SU-DHL-6 (cell line): ENCODE results near the gene THAP11.
A peak's percentile ranks its signal among the peaks of the same experiment; 100 is the strongest.

Source experiments
- H2AFZ ChIP-seq: fragments of 200-600 bp; sonication (generic); 2 replicates; pipeline ENCODE4 v1.6.1; 2014; ENCODE audit warnings: low read depth, mild to moderate bottlenecking, moderate library complexity, mixed read lengths, antibody characterized with exemption, low read length; ENCODE audit not compliant: severe bottlenecking
- H3F3A ChIP-seq: fragments of 200-600 bp; shearing (Covaris generic); 2 replicates; pipeline ENCODE4 v1.6.0; 2016; ENCODE audit warnings: antibody characterized with exemption, mild to moderate bottlenecking; ENCODE audit not compliant: insufficient read depth
- H3K27ac ChIP-seq: fragments of 200-600 bp; sonication (generic); 2 replicates; pipeline ENCODE4 v1.5.1; 2016; ENCODE audit warnings: low read depth, mild to moderate bottlenecking, low read length, moderate library complexity, mixed read lengths
- H3K27me3 ChIP-seq: fragments of 200-600 bp; sonication (generic), shearing (Covaris generic); 2 replicates; pipeline ENCODE4 v1.6.0; 2014; ENCODE audit warnings: mild to moderate bottlenecking, low read length
- H3K36me3 ChIP-seq: fragments of 200-600 bp; sonication (generic); 2 replicates; pipeline ENCODE4 v1.6.1; 2014; ENCODE audit warnings: mild to moderate bottlenecking, low read length, mixed read lengths
- H3K4me2 ChIP-seq: fragments of 300-600, 200-600 bp; shearing (Covaris generic), sonication (generic); 2 replicates; pipeline ENCODE4 v1.6.0; 2014; ENCODE audit warnings: low read length, low read depth, mild to moderate bottlenecking; ENCODE audit not compliant: poor library complexity, severe bottlenecking
- H3K4me3 ChIP-seq: fragments of 200-600 bp; sonication (generic); 2 replicates; pipeline ENCODE4 v1.5.1; 2014; ENCODE audit warnings: antibody characterized with exemption, low read length, mild to moderate bottlenecking, mixed read lengths; ENCODE audit not compliant: insufficient read depth, poor library complexity, severe bottlenecking
- H3K79me2 ChIP-seq: fragments of 200-600 bp; sonication (generic); 2 replicates; pipeline ENCODE4 v1.6.1; 2014; ENCODE audit warnings: mild to moderate bottlenecking, low read length, moderate library complexity; ENCODE audit not compliant: insufficient read depth
- H3K9ac ChIP-seq: fragments of 200-600 bp; sonication (generic); 2 replicates; pipeline ENCODE4 v1.7.0; 2014; ENCODE audit warnings: mild to moderate bottlenecking, low read length
- H3K9me2 ChIP-seq: fragments of 200-600 bp; sonication (generic); replicated peaks from 2 replicates; pipeline ENCODE4 v1.6.1; 2014; ENCODE audit warnings: low read length; ENCODE audit not compliant: insufficient read depth
- H3K9me3 ChIP-seq: fragments of 200-600 bp; sonication (generic); 2 replicates; pipeline ENCODE4 v1.6.1; 2014; ENCODE audit warnings: low read length, mixed read lengths; ENCODE audit not compliant: insufficient read depth
- H4K20me1 ChIP-seq: fragments of 200-600 bp; sonication (generic); 2 replicates; pipeline ENCODE4 v1.6.1; 2014; ENCODE audit warnings: low read depth, mild to moderate bottlenecking, antibody characterized with exemption, low read length, moderate library complexity, mixed read lengths
- EZH2phosphoT487 ChIP-seq: fragments of 200-600 bp; sonication (generic), shearing (Covaris generic); conservative IDR thresholded peaks from 2 replicates; pipeline ENCODE4 v1.6.1; 2018; ENCODE audit warnings: mild to moderate bottlenecking, antibody characterized with exemption, low read length, moderate library complexity, mixed read lengths
- TF ChIP-seq, protein P1 (sequence below): fragments of 200-600 bp; sonication (generic); IDR thresholded peaks from one replicate; pipeline ENCODE4 v1.5.1; 2017; ENCODE audit warnings: antibody characterized with exemption, mild to moderate bottlenecking, low read length, moderate library complexity; ENCODE audit not compliant: insufficient read depth, poor library complexity, severe bottlenecking

The THAP11 gene

DNA sequence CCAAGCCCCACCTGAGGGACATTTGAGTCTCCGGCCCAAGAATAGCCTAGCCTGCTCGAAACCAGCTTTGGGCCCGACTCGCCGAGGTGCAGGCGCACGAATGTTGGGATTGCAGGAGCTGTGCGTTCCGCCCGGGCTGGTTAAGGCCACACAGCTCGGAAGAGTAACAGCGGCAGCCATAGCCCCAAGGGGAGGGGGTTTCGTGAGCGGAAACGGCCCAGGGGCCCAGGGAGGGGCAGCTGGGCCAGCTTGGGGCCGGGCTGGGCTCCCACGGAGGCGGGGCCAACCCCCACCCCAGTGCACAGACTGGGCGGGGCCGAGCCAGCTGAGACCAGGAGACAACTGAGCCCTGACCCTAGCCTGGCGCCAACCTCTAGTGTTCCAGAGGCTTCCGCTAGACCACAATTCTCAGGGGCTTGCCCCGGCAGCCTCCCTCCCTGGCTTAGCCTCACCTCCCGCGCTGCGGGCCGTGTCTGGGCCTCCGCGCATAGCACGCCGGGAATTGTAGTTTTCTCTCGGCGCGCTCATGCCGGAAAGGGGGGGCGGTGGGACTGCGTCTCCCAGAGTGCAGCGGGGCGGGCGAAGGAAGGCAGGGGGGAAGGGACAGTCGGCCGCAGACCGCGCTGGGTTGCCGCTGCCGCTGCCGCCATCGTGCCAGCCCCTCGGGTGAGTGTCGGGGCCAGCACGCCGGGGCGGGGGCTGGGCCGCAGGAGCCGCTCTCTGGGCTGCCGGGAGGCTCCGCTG is 4.4 kb downstream of the THAP11 start, which contains the start of gene NUTF2:
Gene NUTF2, plus strand, starts transcription at position 614 of the 744 bp plus-strand sequence. CDS start 18,198 bp downstream, outside the sequence.
- TF ChIP-seq EZH2phosphoT487, result no peak
- TF ChIP-seq, protein P1, sequence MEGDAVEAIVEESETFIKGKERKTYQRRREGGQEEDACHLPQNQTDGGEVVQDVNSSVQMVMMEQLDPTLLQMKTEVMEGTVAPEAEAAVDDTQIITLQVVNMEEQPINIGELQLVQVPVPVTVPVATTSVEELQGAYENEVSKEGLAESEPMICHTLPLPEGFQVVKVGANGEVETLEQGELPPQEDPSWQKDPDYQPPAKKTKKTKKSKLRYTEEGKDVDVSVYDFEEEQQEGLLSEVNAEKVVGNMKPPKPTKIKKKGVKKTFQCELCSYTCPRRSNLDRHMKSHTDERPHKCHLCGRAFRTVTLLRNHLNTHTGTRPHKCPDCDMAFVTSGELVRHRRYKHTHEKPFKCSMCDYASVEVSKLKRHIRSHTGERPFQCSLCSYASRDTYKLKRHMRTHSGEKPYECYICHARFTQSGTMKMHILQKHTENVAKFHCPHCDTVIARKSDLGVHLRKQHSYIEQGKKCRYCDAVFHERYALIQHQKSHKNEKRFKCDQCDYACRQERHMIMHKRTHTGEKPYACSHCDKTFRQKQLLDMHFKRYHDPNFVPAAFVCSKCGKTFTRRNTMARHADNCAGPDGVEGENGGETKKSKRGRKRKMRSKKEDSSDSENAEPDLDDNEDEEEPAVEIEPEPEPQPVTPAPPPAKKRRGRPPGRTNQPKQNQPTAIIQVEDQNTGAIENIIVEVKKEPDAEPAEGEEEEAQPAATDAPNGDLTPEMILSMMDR, result no peak
- Histone ChIP-seq H4K20me1 (peaks cover 5% of the 10 kb centered on the region; the same call in 1 of the 2 replicates), H3K9me3 (no peaks in the 10 kb centered on the region), H3K27me3 (no peaks in the 10 kb centered on the region), H3K4me2 (peak within 1 kb of the TSS; percentile 85), H2AFZ (peak within 1 kb of the TSS; percentile 27), H3K79me2 (peaks cover 70% of the 10 kb centered on the region), H3F3A (peaks cover 22% of the 10 kb centered on the region), H3K9me2 (no peaks in the 10 kb centered on the region), H3K36me3 (no peaks in the 10 kb centered on the region), H3K27ac (peak within 1 kb of the TSS; percentile 86), H3K9ac (peak within 1 kb of the TSS; percentile 96), H3K4me3 (peak within 1 kb of the TSS; percentile 90)

GRCh38 chr16:67847064-67847861 is 5.1 kb downstream of the THAP11 start, which contains the start of gene CENPT:
CENPT (minus strand) TSS chr16:67847693; CDS start chr16:67833859, 13,834 bp downstream.
- peaks cover 5% of the 10 kb centered on the region; the same call in 1 of the 2 replicates for H4K20me1 ChIP-seq
- H3K4me2 ChIP-seq, result peak within 1 kb of the TSS; percentile 85
- H3K9me2 ChIP-seq, result no peaks in the 10 kb centered on the region
- no peaks in the 10 kb centered on the region for H3K27me3 ChIP-seq
- H3K79me2 ChIP-seq, result peaks cover 78% of the 10 kb centered on the region
- H3K9me3 ChIP-seq, result no peaks in the 10 kb centered on the region
- peak within 1 kb of the TSS; percentile 96 for H3K9ac ChIP-seq
- H2AFZ ChIP-seq, result peak within 1 kb of the TSS; percentile 27
- H3K36me3 ChIP-seq, result no peaks in the 10 kb centered on the region
- TF ChIP-seq EZH2phosphoT487, result no peak
- TF ChIP-seq, protein P1, result no peak
- peak within 1 kb of the TSS; percentile 90 for H3K4me3 ChIP-seq
- peaks cover 22% of the 10 kb centered on the region for H3F3A ChIP-seq
- H3K27ac ChIP-seq, result peak within 1 kb of the TSS; percentile 86

- H3K79me2 ChIP-seq, result peaks cover 80% of the 10 kb centered on the region
- no peak overlapping the region for H2AFZ ChIP-seq
- peak overlapping the region; percentile 96 for H3K9ac ChIP-seq
- no peak overlapping the region for H3K27ac ChIP-seq
- peaks cover 5% of the 10 kb centered on the region; the same call in 1 of the 2 replicates for H4K20me1 ChIP-seq
- peaks cover 22% of the 10 kb centered on the region for H3F3A ChIP-seq
- H3K36me3 ChIP-seq, result no peaks in the 10 kb centered on the region
- H3K9me3 ChIP-seq, result no peaks in the 10 kb centered on the region
- H3K4me2 ChIP-seq, result peak overlapping the region; percentile 85
- peak overlapping the region; percentile 90 for H3K4me3 ChIP-seq
- H3K9me2 ChIP-seq, result no peaks in the 10 kb centered on the region
- H3K27me3 ChIP-seq, result no peaks in the 10 kb centered on the region
- TF ChIP-seq, protein P1, result no peak
- no peak for TF ChIP-seq EZH2phosphoT487
These were observed 6.0 kb downstream of the THAP11 start for GRCh38 chr16:67848118-67848517.
